Central memory CD4-positive, alpha-beta T cell (primary cell): Measurements from ENCODE around the gene PSMD6.
A peak's percentile ranks its signal among the peaks of the same experiment; 100 is the strongest.

Experiments
- DNase-seq: peaks from one replicate; pipeline ENCODE4 v3.0.0; 2022

PSMD6 gene

DNA sequence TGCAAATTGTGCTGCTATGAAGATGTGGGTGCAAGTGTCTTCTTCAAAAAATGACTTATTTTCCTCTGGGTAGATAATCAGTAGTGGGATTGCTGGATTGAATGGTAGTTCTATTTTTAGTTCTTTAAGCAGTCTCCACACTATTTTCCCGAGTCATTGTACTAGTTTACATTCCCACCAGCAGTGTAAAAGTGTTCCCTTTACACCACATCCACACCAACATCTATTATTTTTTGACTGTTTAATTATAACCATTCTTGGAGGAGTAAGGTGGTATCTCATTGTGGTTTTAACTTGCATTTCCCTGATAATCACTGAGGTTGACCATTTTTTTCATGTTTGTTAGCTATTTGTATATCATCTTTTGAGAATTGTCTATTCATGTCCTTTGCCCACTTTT is 19.7 kb upstream of the PSMD6 start:
- no peak for DNase-seq

DNA sequence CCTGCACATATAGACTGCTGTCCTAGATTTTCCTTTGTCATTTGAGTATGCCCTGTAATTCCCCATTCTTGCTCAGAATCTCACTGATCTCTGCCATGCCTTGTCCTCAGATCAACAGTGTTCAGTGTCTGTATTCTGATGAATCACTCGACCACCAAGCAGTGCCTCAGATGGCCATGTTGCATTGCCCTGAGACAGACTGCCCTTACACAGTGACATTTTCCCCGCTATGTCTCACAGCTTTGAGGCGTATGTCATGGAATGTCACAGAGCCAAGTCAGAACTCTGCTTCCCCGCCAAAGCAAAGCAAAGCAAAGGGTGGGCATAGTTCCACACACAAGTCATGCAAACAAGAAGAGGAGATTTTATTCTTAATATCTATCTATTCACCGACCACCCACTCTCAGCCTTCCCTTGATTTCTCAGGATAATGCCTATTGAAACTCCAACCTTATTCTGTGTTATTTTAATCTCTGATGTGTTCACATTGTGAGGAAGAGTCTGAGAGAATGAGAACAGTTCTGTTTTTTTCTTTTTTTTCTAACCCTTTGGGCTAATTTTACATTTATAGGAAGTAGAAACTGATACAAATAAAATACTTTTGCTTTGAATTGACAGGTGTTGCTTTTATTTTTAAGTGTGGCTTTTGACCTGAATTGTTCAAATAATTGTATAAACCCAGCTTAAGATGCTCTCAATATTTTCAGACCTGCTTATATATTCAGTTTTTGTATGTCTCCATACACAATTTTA is 16.9 kb upstream of the PSMD6 start:
- DNase-seq = no peak

DNA sequence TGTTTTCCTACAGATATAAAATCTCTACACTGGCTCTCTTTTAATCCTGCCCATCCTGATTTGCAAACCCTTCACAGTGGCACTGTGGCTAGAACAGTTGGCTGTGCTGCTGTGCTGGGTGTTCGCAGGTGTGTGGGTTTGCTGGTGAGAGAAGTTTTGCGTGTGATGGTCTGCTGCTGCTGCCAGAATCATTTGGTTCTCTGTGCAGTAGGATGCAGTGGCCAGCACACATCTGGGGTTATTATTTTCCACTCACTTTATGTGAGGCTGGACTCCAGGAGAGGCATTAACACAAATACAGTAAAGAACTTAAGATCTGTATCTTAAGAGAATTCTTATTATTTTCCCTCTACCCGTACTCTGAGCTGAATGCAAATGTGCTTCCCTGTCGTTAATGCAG is 16.0 kb upstream of the PSMD6 start:
- no peak for DNase-seq

GRCh38 chr3:64038253-64038767 is 15.0 kb upstream of the PSMD6 start:
- no peak for DNase-seq

GRCh38 chr3:64037084-64037483 is 13.8 kb upstream of the PSMD6 start:
- DNase-seq = no peak

DNA sequence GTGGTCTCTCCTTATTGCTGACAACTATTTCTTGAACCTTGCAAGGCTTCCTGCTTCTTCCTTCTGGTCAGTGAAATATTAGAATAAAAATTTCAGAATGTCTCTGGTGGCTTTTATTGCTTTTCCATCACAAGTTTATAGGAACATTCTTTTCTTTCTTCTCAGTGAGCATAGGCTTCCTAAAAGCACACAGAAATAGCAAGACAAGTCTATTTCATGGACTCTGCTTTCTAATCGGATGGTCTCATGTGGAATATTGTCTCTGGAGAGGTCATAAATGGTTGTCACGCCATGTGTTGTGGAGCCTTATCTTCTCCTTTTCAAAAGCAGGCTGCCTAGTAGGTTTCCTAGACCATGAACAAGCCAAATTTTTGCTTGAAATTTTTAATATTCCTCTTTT is 9.8 kb upstream of the PSMD6 start:
- no peak for DNase-seq

DNA sequence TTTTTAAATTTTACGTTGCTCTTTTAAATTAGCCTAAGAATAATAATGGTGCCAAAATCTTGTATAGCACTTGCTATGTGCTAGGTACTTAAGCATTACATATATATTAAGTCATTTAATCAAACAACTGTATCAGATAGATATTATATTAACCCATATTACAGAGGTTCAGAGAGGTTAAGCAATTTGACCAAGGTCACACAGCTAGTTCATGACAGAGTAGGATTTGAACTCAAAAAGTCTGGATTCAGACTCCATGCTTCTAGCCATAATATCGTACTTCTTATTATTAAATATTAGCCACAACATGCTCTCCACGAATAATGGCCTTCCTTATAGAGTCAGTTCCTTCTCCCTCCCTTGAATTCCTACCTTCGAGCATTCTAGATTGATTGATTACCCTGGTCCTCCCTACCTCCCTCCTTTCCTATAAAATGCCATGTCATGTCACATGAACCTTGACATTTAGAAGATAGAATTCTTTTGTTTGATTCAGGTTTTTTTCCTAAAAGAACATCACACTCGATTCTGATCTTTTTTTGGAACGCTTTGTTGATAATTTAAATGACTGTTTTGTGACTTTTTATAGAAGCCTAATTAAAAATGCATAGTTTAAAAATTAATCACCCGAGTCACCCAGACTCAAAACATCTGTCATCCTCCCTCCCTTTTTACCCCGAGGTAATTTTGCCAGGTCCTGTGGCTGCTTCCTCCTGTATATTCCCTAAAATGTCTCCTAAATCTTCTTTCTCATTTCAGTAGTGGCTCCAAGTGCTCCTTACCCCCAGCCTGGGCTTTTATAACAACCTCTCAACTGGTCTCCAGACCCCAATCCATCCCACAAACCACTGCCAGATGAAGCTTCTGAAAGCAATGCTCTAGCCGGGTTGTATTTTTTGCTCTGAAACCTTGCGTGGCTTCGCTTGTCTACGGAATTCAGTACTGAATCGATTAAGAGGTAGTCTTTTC is 8.5 kb upstream of the PSMD6 start:
- no peak for DNase-seq

DNA sequence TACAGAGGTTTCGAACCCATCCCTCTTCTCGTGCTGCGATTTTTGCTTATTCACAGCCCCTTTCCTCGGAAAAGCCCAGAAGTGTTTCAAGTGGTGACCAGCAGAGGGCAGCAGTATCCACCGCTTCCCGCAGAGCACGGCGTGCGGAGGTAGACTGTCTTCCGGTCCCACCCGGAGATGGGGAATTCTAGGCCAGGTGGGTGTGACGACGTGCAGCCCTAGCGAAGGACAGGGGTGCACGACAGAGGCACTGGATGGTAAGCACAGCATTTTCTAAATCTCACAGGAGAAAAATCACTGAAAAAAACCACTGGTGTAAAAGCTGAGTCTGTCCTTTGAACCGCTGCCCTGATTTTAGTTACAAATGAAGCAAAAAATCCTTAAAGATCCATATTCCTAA is 7.4 kb upstream of the PSMD6 start:
- peak; percentile 62 for DNase-seq

- no peak for DNase-seq
These were observed 6.0 kb upstream of the PSMD6 start for GRCh38 chr3:64029287-64029686.

GRCh38 chr3:64028754-64029153 is 5.5 kb upstream of the PSMD6 start:
- DNase-seq = no peak

- no peak for DNase-seq
These were observed 4.4 kb upstream of the PSMD6 start for GRCh38 chr3:64027658-64028057.

DNA sequence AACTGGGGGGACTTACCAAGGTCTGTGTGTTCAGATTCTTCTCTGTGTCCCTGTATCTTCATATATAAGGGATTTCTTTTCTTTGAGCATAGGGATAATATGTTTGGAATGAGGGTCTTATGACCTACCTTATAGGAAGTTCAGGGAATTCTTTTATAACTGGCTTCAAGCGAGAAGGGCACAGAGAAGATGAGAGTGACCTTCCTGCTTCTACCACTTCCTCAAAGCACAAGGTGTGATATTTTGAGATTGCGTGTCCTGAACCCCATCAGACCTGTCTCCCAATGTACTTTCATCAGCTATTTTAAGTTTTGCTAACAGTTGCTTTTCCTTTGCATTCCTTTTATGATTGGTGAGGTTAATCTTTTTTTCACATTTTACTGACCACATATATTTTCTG is 3.1 kb upstream of the PSMD6 start:
- DNase-seq = no peak

DNA sequence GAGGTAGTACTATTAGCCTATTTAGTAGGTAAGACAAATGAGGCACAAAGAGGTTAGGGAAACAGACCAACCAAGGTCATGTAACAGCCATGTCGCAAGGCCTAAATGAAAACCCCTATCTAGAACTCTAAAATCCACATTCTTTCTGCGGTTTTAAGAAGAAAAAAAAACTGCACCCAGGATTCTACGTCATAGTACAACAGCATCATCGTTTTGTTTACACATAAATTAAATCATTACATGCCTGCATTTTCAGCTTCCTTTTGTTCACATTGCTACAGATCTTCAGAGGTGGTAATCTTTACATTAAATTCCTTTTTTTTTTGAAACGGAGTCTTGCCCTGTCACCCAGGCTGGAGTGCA is 548 bp upstream of the PSMD6 start:
- no peak for DNase-seq

DNA sequence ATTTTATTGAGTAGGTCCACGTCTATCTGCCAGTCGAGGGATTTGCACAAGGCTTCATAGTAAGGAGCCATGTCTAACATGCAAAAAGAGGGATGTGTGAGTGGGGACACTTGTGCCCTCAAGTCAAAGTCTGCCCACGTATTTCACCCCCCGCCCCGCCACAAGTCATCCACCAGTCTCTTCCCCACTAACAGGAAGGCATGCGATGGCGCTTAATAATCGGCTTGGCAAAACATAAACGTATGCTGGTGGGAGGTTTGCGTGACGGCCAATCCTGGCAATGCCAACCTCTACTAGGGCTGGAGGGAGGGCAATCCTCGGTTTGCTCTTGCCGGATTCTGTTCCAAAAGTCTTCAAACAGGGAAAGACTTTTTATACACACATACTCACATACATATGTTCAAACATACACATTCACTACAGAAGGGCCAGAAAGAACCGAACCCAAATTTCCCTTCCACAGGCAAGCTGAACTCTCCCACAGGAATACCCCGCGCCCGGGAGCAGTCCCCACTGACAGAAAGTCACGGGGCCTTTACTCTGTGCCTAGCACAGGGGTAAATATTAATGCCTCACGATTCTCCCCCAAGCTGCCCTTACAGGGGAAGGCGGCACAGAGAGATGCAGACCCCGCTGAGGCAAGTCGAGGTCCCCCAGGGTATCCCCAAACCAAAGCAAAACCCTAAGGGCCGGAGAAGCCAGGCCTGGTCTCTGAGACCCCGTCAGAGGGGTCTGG is 675 bp downstream of the PSMD6 start:
- DNase-seq = peak; percentile 17

- no peak for DNase-seq
These were observed 1.4 kb downstream of the PSMD6 start for GRCh38 chr3:64021922-64022321.

GRCh38 chr3:64019879-64020278 is 3.4 kb downstream of the PSMD6 start:
- no peak for DNase-seq

GRCh38 chr3:64019271-64019670 is 4.0 kb downstream of the PSMD6 start:
- no peak for DNase-seq

- no peak for DNase-seq
These were observed 6.2 kb downstream of the PSMD6 start for GRCh38 chr3:64016941-64017620.

GRCh38 chr3:64011685-64012084 is 11.6 kb downstream of the PSMD6 start:
- no peak for DNase-seq

- no peak for DNase-seq
These were observed 13.1 kb downstream of the PSMD6 start for GRCh38 chr3:64010199-64010598.

DNA sequence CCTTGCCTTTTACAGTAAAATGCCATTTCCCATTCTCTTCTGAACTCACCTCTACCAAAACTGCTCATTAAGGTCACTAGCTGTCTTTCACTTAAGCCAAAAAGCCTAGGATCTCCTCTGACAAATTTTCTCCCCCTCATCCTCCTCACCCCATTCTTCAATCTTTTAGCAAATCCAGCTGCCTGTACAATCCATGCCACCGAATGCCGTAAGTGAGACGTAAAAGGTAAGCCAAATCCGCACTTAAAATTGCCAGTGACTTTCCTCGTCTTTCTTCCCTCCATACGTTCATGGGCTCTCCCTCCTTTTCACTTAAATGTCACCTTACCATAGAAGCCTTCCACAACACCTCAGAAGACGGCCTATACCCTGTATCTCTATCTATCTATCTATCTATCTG is 13.8 kb downstream of the PSMD6 start:
- no peak for DNase-seq

DNA sequence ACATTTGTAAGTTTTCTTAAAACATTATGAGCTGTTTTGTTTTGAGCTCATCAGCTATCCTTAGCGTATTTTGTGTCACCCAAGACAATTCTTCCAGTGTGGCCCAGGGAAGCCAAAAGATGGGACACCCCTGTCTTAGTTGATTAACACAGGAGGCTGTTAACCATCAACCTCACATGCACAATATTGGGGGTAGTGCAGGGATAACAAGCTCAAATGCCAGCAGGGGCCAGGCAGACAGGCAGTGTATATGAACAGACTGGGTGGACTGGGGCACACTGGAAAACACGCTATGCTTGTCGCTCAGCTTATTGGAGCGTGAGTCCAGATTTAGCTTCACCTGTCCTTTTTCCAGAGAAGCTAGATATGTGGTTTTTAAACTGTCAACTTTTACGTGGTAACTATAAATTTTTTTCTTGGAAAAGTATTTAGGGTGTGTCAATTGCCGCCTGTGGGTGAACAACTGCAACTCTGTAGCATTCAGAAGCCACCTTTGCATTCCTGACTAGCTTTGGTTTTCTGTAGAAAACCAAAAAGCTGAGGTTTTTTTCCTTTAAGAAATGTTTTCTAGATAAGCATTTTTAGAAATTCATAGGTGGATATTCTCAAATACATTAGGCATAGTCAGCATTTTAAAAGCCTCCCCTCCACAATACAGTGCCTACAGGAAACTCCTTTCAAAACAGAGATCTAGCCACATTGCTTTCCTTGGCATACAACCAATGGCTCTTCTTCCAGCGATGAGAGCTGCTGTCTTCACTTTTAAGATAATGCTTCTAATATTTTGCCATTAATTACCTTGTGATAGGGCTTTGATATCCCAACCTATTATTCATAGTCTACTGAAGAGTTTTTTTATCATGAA is 14.6 kb downstream of the PSMD6 start:
- no peak for DNase-seq
